IgD-negative memory B cell (primary cell): ENCODE measurements around the gene NMNAT3. TPM values are rescaled to one million over a fixed set of nuclear protein-coding genes. Genes with fewer than 3 reads are reported as not detected.

ENCODE experiments used
- H3K27ac Mint-ChIP-seq, 3 donors: one replicate each; pipeline ENCODE4 v1.8.0; 2020 to 2022; ENCODE audit warnings: mild to moderate bottlenecking in 3 of 3, mixed read lengths in 3 of 3, moderate library complexity in 1 of 3
- H3K27me3 Mint-ChIP-seq: one replicate; pipeline ENCODE4 v1.8.0; 2021; ENCODE audit warnings: mixed read lengths
- H3K36me3 Mint-ChIP-seq: one replicate; pipeline ENCODE4 v1.8.0; 2020; ENCODE audit warnings: mild to moderate bottlenecking, mixed read lengths
- H3K4me1 Mint-ChIP-seq, 3 donors: one replicate each; pipeline ENCODE4 v1.8.0; 2020 to 2022; ENCODE audit warnings: mixed read lengths in 3 of 3, mild to moderate bottlenecking in 1 of 3
- H3K4me3 Mint-ChIP-seq, 4 donors: one replicate each; pipeline ENCODE4 v1.8.0; 2020 to 2022; ENCODE audit warnings: mild to moderate bottlenecking in 4 of 4, mixed read lengths in 4 of 4, moderate library complexity in 3 of 4
- H3K9me3 Mint-ChIP-seq, 3 donors: one replicate each; pipeline ENCODE4 v1.8.0; 2020 to 2021; ENCODE audit warnings: mixed read lengths in 3 of 3, mild to moderate bottlenecking in 1 of 3
- polyA plus RNA-seq: library from polyadenylated mRNA; unstranded; fragments of 300-500 nt; fragmentation: Illumina TruSeq; gene quantifications from one replicate; pipeline ENCODE4 v1.2.3, GENCODE V29; 2021

NMNAT3 gene
- polyA plus RNA-seq: 0.89 TPM

DNA sequence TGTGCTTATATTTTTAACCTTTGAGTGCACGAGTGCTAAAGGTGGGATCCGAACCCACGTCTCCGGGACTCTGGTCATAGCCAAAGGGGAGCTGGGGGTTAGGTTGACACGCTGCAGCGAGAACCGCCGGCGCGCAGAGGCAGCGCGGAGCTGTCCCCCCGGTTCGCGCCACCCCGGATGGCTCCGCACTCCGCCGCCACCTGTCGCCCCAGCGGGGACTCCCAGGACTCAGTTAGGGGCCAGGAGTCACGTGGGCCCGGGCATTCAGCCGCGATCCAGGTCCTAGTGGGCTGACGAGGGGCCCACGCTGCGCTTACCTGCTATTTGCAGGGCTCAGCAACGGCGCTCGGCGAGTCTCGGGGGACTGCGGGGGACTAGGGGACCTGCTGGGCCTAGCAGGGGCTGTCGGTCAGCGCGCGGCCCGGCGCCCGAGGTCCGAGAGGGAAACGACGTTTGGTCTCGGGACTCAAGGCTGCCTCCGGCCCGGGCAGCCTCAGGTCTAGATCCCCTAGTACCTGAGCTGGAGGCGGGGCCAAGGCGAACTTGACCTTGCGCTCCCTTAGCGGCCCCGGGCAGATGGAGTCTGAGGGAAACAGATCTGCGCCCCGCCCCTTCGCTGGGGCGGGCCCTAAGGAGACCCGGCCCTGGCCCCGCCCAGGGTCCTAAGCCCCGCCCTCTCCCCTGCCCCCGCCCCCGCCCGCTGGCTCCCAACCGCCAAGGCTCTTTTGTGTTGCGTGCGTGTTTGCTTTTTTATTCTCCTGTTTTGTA lies at the start of gene NMNAT3:
Gene NMNAT3, minus strand, starts transcription at position 585 of the 768 bp plus-strand sequence. CDS start 50,248 bp downstream, outside the sequence.
- Mint-ChIP-seq H3K36me3 (no peaks in the 10 kb centered on the region), H3K9me3 (no peaks in the 10 kb centered on the region), H3K27me3 (peaks cover 1% of the 10 kb centered on the region), H3K27ac (peak within 1 kb of the TSS in 1 of 3 donors; percentile 56), H3K4me3 (peak within 1 kb of the TSS; percentile 82 to 93 (median 88)), H3K4me1 (peaks cover 4 to 7% (median 5%) of the 10 kb centered on the region in 3 donors)

DNA sequence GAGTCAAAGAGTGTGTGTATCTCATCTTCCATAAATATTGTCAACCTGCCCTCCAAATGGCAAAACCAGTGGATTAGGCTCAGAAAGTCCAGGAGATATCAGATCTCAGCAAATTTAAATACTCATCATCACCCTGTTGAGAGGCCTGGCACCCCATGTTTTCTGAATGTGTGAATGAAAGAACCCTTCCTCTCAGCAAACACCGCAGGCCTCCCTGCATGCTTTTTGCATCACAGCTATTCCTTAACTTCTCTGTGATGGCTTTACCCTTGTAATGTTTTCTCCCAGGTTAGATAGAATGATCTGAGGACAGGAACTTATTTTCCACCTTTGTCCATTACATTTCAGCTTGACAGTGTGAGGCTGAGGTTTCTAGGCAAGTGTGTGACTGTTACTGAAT lies 43.6 kb upstream of the NMNAT3 start:
- no peaks in the 10 kb centered on the region for H3K4me1 Mint-ChIP-seq
- peaks cover 7% of the 10 kb centered on the region for H3K27me3 Mint-ChIP-seq
- H3K36me3 Mint-ChIP-seq: peaks cover 2% of the 10 kb centered on the region
- H3K9me3 Mint-ChIP-seq: peaks cover 0 to 3% (median 2%) of the 10 kb centered on the region in 3 donors
- H3K4me3 Mint-ChIP-seq: no peak overlapping the region
- no peak overlapping the region for H3K27ac Mint-ChIP-seq

DNA sequence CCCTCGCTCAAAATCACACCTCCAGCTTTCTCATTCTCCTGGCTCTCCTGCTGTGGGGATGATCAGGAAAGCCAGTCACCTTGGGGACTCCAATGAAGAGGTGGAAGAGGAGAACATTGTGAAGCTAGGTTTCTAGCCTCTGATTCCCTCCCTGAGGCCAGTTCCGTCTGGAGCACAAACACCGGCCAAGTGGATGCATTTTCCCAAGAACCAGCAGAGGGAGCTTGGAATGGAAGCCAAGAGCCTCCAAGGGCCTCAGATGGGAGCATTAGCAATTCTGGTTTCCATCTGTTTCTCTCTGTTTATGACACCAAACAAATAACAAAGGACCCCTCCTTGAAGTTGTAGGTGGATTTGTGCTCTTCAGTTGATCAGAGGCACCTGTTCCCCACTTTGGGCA lies 40.6 kb upstream of the NMNAT3 start:
- H3K27ac Mint-ChIP-seq: no peak overlapping the region
- peaks cover 5% of the 10 kb centered on the region for H3K27me3 Mint-ChIP-seq
- no peaks in the 10 kb centered on the region for H3K4me1 Mint-ChIP-seq
- peaks cover 2% of the 10 kb centered on the region for H3K36me3 Mint-ChIP-seq
- H3K9me3 Mint-ChIP-seq: peaks cover 0 to 3% (median 2%) of the 10 kb centered on the region in 3 donors
- no peak overlapping the region for H3K4me3 Mint-ChIP-seq

DNA sequence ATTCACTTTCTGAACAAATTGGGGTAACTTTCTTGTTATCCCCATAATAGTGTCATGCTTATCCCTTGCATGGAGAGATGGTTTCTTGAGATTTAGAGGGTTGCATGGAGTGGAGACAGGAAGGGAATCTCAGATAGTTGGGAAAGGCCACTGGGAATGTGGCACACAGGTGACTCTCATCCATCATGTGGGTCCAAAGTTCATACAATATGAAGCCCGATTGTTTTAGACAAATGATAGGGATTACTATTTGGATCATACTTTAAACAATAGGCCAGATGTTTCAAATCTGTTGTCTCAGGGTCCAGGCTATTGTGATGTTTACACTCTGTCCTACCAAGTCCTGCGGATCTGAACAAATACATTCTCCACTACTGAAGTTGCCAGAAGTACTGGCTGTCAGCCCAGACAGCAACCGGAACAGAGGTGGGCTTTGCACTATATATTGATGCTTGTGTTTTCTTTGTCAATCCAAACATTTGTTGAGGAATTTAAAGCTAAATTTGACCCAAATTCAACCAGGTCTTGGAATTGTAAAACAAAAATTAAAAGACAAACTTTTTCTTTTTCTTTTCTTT lies 39.2 kb upstream of the NMNAT3 start:
- Mint-ChIP-seq H3K4me3 (no peak overlapping the region), H3K27ac (no peak overlapping the region), H3K27me3 (peaks cover 5% of the 10 kb centered on the region), H3K9me3 (no peaks in the 10 kb centered on the region), H3K4me1 (no peaks in the 10 kb centered on the region), H3K36me3 (no peaks in the 10 kb centered on the region)

DNA sequence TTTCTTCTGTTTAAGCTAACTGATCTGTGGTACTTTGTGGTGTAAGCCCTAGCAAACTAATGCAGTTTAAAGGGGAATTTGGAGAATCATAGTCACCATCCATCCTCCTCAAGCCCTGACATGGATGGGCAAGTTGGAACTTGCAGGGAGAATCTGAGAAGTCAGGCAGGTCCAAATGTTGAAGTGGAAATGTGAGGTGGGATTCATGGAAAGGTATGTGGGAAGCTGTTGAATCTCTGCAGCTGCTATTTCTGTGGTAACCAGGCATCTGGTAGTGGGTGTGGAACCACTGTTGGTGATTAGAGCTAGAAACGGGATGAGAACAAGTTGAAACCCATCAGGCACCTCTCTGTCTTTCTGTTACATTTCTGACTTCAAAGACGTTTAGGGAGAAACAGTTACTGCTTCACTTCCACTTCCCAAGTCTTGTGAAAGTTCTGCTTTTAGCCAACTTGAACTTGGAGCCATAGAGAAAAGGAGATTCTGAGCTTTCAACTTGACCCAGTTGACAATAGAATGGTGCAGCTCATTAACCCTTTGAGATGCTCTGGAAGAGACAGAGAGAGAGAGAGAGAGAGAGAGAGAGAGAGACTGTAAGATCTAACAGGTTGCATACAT lies 38.1 kb upstream of the NMNAT3 start:
- Mint-ChIP-seq H3K4me1 (no peaks in the 10 kb centered on the region), H3K4me3 (no peak overlapping the region), H3K27me3 (peaks cover 3% of the 10 kb centered on the region), H3K9me3 (no peaks in the 10 kb centered on the region), H3K36me3 (no peaks in the 10 kb centered on the region), H3K27ac (no peak overlapping the region)

DNA sequence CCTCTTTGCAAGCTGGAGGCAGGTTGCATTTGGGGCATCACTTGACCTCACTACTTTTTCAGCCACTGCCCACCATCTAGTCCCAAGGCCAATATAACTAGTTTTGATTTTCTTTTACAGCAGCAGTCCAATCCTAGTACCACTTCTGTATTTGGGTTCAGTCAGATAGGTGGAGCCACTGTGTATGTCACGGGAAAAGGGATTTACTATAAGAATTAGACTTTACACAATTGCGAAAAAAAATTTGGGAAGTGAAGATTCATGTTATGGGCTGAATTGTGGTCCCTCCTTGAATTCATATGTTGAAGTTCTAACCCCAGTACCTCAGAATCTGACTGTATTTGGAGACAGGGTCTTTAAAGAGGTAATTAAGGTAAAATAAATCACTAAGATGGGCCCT lies 37.4 kb upstream of the NMNAT3 start:
- Mint-ChIP-seq H3K4me1 (no peaks in the 10 kb centered on the region), H3K9me3 (no peaks in the 10 kb centered on the region), H3K36me3 (no peaks in the 10 kb centered on the region), H3K4me3 (no peak overlapping the region), H3K27me3 (peaks cover 3% of the 10 kb centered on the region), H3K27ac (no peak overlapping the region)

DNA sequence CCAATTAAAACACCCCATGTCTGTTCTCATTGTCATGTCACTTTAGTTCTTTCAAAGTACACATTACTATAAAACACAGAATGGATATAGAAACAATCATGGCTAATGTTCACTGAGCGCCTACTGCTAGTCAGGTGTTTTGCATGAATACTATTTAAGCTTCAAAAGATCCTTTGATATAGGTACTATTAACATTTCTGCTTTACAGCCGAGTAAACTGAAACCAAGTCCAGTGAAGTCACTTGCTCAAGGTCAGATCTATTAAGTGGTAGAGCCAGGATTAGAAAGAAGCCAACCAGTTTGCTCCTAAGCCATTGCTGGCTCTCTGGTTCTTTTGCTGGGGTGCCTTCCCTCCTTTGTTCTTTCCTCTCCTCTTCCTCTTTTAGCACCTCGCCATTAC lies 32.4 kb upstream of the NMNAT3 start:
- H3K27me3 Mint-ChIP-seq: no peaks in the 10 kb centered on the region
- no peaks in the 10 kb centered on the region for H3K9me3 Mint-ChIP-seq
- H3K4me1 Mint-ChIP-seq: no peaks in the 10 kb centered on the region
- no peak overlapping the region for H3K27ac Mint-ChIP-seq
- H3K4me3 Mint-ChIP-seq: no peak overlapping the region
- no peaks in the 10 kb centered on the region for H3K36me3 Mint-ChIP-seq

DNA sequence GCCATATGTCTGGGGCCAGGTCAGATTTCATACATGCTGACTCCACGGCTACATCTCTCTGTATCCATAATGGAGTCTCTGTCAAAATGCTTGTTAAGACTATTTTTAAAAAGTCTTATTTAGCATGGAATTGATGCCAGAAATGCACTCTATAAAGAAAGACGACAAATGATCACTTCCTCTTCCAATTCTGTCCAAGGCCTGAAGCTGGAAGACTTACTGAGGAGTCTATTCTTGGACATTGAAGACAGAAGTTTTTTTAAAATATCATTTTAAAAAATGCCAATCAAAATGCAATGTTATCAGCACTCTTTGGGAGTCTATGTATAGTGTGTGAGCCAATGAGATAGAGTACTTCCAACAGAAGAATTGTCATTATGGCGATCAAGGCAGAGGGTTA lies 27.9 kb upstream of the NMNAT3 start:
- H3K27ac Mint-ChIP-seq: no peak overlapping the region
- H3K9me3 Mint-ChIP-seq: no peaks in the 10 kb centered on the region
- peaks cover 1% of the 10 kb centered on the region for H3K36me3 Mint-ChIP-seq
- H3K4me1 Mint-ChIP-seq: no peaks in the 10 kb centered on the region
- H3K4me3 Mint-ChIP-seq: no peak overlapping the region
- peaks cover 6% of the 10 kb centered on the region for H3K27me3 Mint-ChIP-seq

DNA sequence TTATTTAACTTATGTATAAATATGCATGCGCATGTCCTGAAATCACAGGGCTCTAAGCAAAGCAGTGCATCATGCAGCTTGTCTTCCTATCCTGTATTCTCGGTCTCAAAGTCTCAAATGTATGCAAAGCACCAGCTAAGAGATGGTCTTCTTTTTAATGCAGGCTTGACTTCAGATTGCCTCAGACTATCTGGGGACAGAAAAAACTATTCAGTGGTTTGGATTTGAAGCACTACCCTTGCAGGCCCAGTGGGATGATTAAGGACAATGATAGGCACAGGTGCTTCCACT lies 18.5 kb upstream of the NMNAT3 start:
- Mint-ChIP-seq H3K27me3 (peaks cover 3% of the 10 kb centered on the region), H3K4me3 (no peak overlapping the region), H3K27ac (no peak overlapping the region), H3K36me3 (peaks cover 1% of the 10 kb centered on the region), H3K4me1 (no peaks in the 10 kb centered on the region), H3K9me3 (no peaks in the 10 kb centered on the region)

DNA sequence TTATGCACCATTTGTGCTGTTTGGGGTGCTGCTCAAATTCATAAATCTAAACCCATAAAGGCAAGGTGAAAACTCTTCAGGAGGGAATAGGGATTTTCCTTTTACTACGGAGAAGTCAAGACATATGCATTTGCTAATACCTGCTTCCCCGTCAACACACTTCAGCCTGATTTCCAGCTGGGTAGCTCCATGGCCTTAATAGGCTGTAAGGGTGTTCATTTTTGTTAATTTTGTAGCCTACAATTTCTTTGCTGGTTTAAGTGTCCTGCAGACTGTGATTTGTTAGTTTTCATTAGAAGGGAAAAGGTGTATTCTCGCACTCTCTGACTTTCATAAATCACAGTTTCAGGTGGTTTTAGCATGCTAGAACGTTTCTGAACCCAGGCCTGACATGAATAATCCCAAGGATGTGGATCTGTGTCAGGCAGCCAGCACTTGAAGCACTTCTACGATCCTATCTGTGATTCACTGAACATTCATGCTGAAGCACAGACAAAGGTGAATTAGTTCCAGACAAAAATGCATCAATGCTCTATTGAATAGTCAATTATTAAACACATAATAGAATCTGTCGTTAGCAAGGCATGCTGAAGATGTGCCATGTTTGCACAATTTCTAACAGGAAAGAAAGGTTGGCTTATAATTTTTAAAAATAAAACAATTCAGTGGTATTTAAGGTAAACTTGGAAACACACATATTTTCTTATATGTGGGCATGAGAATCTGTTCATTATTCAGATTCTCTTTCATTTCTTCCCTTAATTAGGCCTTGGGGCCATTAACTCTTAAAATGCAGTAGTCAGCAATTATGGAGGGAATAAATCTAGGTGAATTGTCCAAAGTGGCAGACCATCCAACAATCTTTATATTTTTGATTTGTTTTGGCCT lies 17.9 kb upstream of the NMNAT3 start:
- H3K27me3 Mint-ChIP-seq: peaks cover 2% of the 10 kb centered on the region
- no peaks in the 10 kb centered on the region for H3K9me3 Mint-ChIP-seq
- no peaks in the 10 kb centered on the region for H3K36me3 Mint-ChIP-seq
- H3K4me3 Mint-ChIP-seq: no peak overlapping the region
- no peaks in the 10 kb centered on the region for H3K4me1 Mint-ChIP-seq
- no peak overlapping the region for H3K27ac Mint-ChIP-seq

DNA sequence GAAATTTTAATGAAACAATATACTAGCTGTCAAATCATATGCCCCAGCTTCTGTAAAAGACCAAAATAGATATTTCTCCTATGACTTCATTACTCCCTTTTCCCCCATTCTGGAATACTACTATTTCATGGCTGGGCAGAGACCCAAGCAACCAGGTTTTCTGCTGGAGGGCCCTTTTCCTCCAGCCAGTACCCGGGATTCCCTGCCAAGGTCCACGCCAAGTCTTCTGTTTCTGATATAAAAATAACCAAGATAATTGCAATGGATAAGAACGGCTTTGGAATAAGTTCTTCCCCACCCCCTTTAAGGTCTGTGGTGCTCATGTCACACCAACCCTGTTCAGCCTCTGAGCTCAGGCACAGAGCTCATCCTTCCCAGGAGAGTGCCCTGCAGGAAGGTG lies 17.2 kb upstream of the NMNAT3 start:
- no peaks in the 10 kb centered on the region for H3K4me1 Mint-ChIP-seq
- H3K27me3 Mint-ChIP-seq: no peaks in the 10 kb centered on the region
- no peaks in the 10 kb centered on the region for H3K36me3 Mint-ChIP-seq
- H3K9me3 Mint-ChIP-seq: no peaks in the 10 kb centered on the region
- H3K27ac Mint-ChIP-seq: no peak overlapping the region
- H3K4me3 Mint-ChIP-seq: no peak overlapping the region

DNA sequence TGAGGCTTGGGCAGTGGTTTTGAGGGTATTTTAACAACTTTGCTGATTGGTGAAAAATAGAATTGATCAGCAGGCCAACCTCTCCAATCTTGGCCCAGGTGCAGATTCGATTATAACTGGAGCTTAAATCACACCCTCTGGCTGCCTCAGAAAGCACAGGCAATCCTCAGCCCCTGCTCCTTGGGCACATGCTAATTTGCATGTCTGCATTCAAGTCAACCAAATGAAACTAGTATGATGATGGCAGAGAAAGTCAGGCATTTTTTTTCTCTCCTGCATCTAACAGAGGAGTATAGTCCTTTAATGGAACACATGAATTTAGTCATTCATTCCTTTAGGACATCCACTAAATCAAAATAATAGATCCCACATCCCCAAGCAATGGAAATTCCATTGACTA lies 16.8 kb upstream of the NMNAT3 start:
- Mint-ChIP-seq H3K4me3 (no peak overlapping the region), H3K27ac (no peak overlapping the region), H3K36me3 (no peaks in the 10 kb centered on the region), H3K4me1 (no peaks in the 10 kb centered on the region), H3K27me3 (no peaks in the 10 kb centered on the region), H3K9me3 (no peaks in the 10 kb centered on the region)

DNA sequence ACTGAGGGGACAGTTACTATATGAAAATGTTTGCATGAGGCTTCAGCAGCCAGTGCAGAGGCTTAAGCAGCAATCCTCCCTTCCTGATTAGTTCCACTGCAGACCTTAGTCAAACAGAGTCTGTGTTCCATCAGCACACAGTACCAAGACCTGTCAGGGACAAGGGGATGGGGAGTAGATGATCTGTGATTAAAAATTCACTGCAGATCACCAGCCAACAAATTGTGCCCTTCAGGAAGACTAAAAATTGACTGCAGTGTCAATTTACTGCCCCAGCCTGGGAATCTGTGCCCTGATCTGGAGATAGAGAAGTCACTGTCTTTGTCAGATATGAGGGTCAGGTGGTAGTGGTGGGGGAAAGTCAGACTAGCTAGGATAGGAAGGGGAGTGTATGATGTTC lies 13.8 kb upstream of the NMNAT3 start:
- Mint-ChIP-seq H3K36me3 (no peaks in the 10 kb centered on the region), H3K4me1 (no peaks in the 10 kb centered on the region), H3K27me3 (peaks cover 1% of the 10 kb centered on the region), H3K4me3 (no peak overlapping the region), H3K9me3 (no peaks in the 10 kb centered on the region), H3K27ac (no peak overlapping the region)

DNA sequence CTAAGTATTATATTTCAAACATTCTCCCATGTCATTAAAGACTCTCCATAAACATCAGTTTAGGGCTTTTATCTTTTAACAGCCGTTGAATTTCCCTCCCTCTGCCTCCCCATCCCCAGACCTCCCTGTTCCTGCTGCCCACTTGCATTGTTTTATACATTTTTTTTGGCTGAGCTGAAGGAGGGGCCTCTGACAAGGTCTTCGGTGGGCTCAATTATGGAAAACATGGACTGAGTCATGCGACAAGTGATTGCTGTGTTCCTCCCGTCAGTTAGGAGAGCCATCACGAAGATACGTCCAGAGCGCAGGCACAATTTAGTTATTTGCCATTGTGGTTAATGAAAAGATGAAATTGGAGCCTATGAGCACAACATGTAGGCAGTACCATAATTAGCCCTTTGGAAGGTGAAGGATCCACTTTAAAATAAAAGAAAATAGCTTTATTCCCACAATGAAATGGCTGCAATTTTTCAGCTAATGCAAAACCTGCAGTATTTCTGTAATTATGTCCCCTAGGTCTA lies 12.0 kb upstream of the NMNAT3 start:
- Mint-ChIP-seq H3K9me3 (peaks cover 0 to 2% (median 0%) of the 10 kb centered on the region in 3 donors), H3K4me3 (no peak overlapping the region), H3K4me1 (no peaks in the 10 kb centered on the region), H3K36me3 (no peaks in the 10 kb centered on the region), H3K27me3 (peaks cover 2% of the 10 kb centered on the region), H3K27ac (no peak overlapping the region)

DNA sequence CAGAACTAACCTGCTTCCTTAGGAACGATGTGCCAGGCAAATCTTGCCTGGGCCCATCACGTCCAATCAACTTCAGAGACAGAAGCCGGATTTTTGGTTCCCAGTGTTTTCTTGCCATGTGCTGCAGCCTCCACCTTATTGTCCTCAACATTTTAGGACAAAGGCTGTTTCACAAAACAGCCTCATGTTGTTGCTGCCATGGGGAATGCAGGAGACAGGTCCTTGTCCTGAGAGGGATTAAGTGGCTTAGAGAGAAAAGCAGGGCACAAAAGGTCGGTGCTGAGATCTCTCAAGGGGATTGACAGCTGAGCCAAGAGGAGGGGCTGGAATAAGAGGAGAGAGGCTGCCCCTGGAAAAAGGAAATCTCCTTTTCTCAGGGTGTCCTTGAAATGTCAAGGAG lies 11.3 kb upstream of the NMNAT3 start:
- no peak overlapping the region for H3K4me3 Mint-ChIP-seq
- no peak overlapping the region for H3K27ac Mint-ChIP-seq

More for the DNA sequence above, 11.3 kb upstream of the NMNAT3 start:
- no peaks in the 10 kb centered on the region for H3K4me1 Mint-ChIP-seq
- no peaks in the 10 kb centered on the region for H3K36me3 Mint-ChIP-seq
- H3K9me3 Mint-ChIP-seq: peaks cover 0 to 2% (median 0%) of the 10 kb centered on the region in 3 donors
- H3K27me3 Mint-ChIP-seq: peaks cover 2% of the 10 kb centered on the region
